Astrocyte (in vitro differentiated cells and primary cell): ENCODE data around the gene ALDH1L1.

Experiments used
- EZH2 ChIP-seq: IDR thresholded peaks from 2 replicates; pipeline ENCODE4 v1.6.1; 2012; ENCODE audit warnings: mild to moderate bottlenecking, low read length, inconsistent platforms; ENCODE audit not compliant: insufficient read depth
- TF ChIP-seq, protein P1 (sequence below): IDR thresholded peaks from 2 replicates; pipeline ENCODE4 v1.5.1; 2011; ENCODE audit warnings: low read depth, mild to moderate bottlenecking, inconsistent platforms, low read length, moderate library complexity; ENCODE audit not compliant: insufficient read depth

DNA sequence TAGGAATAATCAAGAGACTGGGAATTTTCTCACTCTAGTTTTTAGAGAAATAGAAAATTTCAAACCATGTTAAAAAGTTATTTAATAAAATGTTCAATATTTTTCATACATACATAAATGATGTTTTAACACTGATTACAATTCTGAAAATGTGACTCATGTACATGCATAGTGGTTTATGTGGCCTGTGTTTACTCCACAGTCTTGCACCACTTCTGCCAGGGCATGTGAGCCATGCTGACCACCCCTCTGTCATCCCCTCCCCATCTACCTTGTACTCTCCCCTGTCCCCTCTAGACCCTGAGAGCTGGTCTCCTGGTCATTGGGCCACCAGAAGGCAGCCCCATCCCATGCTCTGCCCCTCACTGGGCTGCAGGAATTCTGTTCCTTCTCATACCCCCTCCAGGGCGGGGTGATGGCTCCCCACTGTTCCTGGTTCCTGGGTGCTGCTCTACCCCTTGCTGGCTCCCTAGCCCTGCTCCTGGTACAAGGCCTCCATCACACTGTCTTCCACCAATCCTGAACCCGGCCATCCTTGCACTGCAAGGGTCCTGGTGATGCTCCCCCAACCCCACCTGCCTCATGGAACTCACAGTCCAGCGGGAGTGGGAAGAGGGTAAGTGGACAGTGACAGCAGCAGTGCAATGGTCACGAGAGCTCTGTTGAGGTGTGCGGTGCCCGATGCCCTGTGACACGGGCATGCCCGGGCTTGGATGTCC lies 72.3 kb downstream of the ALDH1L1 start:
- TF ChIP-seq, protein P1, sequence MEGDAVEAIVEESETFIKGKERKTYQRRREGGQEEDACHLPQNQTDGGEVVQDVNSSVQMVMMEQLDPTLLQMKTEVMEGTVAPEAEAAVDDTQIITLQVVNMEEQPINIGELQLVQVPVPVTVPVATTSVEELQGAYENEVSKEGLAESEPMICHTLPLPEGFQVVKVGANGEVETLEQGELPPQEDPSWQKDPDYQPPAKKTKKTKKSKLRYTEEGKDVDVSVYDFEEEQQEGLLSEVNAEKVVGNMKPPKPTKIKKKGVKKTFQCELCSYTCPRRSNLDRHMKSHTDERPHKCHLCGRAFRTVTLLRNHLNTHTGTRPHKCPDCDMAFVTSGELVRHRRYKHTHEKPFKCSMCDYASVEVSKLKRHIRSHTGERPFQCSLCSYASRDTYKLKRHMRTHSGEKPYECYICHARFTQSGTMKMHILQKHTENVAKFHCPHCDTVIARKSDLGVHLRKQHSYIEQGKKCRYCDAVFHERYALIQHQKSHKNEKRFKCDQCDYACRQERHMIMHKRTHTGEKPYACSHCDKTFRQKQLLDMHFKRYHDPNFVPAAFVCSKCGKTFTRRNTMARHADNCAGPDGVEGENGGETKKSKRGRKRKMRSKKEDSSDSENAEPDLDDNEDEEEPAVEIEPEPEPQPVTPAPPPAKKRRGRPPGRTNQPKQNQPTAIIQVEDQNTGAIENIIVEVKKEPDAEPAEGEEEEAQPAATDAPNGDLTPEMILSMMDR, result no peak
- no peak for TF ChIP-seq EZH2
